Liver (tissue), 3 donors: ENCODE data around the gene HIVEP3.

Experiments used
- GABPA ChIP-seq, 2 donors: IDR thresholded peaks in 1 of 2; conservative IDR thresholded peaks in 1 of 2; 2 replicates each; pipeline ENCODE4 v1.6.1; 2016; ENCODE audit warnings: antibody characterized with exemption in 2 of 2, mild to moderate bottlenecking in 1 of 2, moderate library complexity in 1 of 2
- JUND ChIP-seq, 2 donors: IDR thresholded peaks; 2 replicates each; pipeline ENCODE4 v1.6.1; 2016; ENCODE audit warnings: antibody characterized with exemption in 2 of 2
- RAD21 ChIP-seq, 2 donors: IDR thresholded peaks; 2 replicates each; pipeline ENCODE4 v1.6.1; 2016; ENCODE audit warnings: antibody characterized with exemption in 2 of 2, mild to moderate bottlenecking in 2 of 2
- TAF1 ChIP-seq: conservative IDR thresholded peaks from 2 replicates; pipeline ENCODE4 v1.6.1; 2016; ENCODE audit warnings: antibody characterized with exemption, mild to moderate bottlenecking
- TF ChIP-seq, protein P1 (sequence below): fragments of 150-350 bp; IDR thresholded peaks from 2 replicates; pipeline ENCODE4 v1.5.1; 2017; ENCODE audit warnings: improper control_type of control experiment, low read depth, low read length; ENCODE audit not compliant: missing input control
- TF ChIP-seq, protein P2 (sequence below): IDR thresholded peaks from 2 replicates; pipeline ENCODE4 v1.6.1; 2016; ENCODE audit warnings: antibody characterized with exemption
- TF ChIP-seq, protein P3 (sequence below): IDR thresholded peaks from 2 replicates; pipeline ENCODE4 v1.6.1; 2016; ENCODE audit warnings: antibody characterized with exemption
- donor health status: healthy.
- donor health status: healthy.

DNA sequence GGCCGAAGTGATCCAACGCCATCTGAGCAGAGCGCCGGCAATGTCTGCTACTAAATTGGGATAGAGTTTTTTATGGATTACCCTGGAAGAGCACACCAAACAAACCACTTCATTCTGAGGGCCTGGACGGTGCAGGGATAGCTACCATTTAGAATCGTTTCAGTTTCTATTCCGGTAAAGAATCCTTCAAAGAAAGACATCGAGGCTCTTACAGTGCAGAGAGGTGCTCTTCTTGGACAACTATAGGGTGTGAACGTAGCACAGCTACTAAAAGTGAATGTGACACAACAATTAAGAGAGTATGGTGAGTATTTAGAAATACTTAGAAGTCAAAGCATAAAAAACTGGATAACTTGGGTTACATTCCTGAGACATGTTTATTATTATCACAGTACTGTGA, 16.1 kb downstream of the HIVEP3 start:
- TF ChIP-seq, protein P1, sequence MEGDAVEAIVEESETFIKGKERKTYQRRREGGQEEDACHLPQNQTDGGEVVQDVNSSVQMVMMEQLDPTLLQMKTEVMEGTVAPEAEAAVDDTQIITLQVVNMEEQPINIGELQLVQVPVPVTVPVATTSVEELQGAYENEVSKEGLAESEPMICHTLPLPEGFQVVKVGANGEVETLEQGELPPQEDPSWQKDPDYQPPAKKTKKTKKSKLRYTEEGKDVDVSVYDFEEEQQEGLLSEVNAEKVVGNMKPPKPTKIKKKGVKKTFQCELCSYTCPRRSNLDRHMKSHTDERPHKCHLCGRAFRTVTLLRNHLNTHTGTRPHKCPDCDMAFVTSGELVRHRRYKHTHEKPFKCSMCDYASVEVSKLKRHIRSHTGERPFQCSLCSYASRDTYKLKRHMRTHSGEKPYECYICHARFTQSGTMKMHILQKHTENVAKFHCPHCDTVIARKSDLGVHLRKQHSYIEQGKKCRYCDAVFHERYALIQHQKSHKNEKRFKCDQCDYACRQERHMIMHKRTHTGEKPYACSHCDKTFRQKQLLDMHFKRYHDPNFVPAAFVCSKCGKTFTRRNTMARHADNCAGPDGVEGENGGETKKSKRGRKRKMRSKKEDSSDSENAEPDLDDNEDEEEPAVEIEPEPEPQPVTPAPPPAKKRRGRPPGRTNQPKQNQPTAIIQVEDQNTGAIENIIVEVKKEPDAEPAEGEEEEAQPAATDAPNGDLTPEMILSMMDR: no peak
- TF ChIP-seq GABPA (IDR thresholded peaks at IDR 0.05 in 1 of 2, conservative IDR thresholded peaks at IDR 0.05 in 1 of 2) (no peak), JUND (IDR thresholded peaks at IDR 0.05) (no peak), RAD21 (IDR thresholded peaks at IDR 0.05) (no peak), TAF1 (no peak)
- TF ChIP-seq, protein P2, sequence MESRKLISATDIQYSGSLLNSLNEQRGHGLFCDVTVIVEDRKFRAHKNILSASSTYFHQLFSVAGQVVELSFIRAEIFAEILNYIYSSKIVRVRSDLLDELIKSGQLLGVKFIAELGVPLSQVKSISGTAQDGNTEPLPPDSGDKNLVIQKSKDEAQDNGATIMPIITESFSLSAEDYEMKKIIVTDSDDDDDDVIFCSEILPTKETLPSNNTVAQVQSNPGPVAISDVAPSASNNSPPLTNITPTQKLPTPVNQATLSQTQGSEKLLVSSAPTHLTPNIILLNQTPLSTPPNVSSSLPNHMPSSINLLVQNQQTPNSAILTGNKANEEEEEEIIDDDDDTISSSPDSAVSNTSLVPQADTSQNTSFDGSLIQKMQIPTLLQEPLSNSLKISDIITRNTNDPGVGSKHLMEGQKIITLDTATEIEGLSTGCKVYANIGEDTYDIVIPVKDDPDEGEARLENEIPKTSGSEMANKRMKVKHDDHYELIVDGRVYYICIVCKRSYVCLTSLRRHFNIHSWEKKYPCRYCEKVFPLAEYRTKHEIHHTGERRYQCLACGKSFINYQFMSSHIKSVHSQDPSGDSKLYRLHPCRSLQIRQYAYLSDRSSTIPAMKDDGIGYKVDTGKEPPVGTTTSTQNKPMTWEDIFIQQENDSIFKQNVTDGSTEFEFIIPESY: no peak
- TF ChIP-seq, protein P3, sequence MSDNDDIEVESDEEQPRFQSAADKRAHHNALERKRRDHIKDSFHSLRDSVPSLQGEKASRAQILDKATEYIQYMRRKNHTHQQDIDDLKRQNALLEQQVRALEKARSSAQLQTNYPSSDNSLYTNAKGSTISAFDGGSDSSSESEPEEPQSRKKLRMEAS: no peak
